Upper lobe of right lung (tissue), 1 donor: Measurements from ENCODE around the gene DEFB126. TPM values are rescaled to one million over a fixed set of nuclear protein-coding genes. Genes with fewer than 3 reads are reported as not detected.

Experiments used
- total RNA-seq: library from RNA; stranded (reverse); fragmentation: NEBNext Ultra II Directional; extraction: Animal tissue kit (Norgen Biotek cat#: 25700); gene quantifications from one replicate; pipeline ENCODE4 v1.2.1, GENCODE V29; 2021
- donor health status: DM: no; HTN: yes; CAD: no; lungs with severe emphysema.

Gene DEFB126
- total RNA-seq, 1 donor from 2014 or later, result not detected

Other genes starting within 250 kb of the DEFB126 start
- gene DEFB125, start 54.9 kb upstream of the DEFB126 start, total RNA-seq, result not detected
- gene DEFB127, start 14.9 kb downstream of the DEFB126 start, total RNA-seq, result not detected
- not detected for gene DEFB128, start 47.1 kb downstream of the DEFB126 start, total RNA-seq
- gene DEFB129, start 84.7 kb downstream of the DEFB126 start, total RNA-seq, result not detected
- not detected for gene DEFB132, start 115.1 kb downstream of the DEFB126 start, total RNA-seq
- gene C20orf96, start 148.2 kb downstream of the DEFB126 start, total RNA-seq, result 8.8 TPM
- 15.7 TPM for gene ZCCHC3, start 155.0 kb downstream of the DEFB126 start, total RNA-seq
- 8.4 TPM for gene SOX12, start 183.0 kb downstream of the DEFB126 start, total RNA-seq
- 19.9 TPM for gene NRSN2, start 204.5 kb downstream of the DEFB126 start, total RNA-seq
- 16.8 TPM for gene TRIB3, start 238.2 kb downstream of the DEFB126 start, total RNA-seq